ENCODE data around the gene SH2D1A. TPM values are rescaled to one million over a fixed set of nuclear protein-coding genes. Genes with fewer than 3 reads are reported as not detected.
"Not testable (repeated sequence)": the region's sequence is repeated elsewhere in the genome, so short reads cannot be mapped to it uniquely, and the experiment has no call there.

The SH2D1A gene
- polyA plus RNA-seq (2013, experiment 1 of 2) = not detected
- not detected for polyA plus RNA-seq (2013, experiment 2 of 2)

DNA sequence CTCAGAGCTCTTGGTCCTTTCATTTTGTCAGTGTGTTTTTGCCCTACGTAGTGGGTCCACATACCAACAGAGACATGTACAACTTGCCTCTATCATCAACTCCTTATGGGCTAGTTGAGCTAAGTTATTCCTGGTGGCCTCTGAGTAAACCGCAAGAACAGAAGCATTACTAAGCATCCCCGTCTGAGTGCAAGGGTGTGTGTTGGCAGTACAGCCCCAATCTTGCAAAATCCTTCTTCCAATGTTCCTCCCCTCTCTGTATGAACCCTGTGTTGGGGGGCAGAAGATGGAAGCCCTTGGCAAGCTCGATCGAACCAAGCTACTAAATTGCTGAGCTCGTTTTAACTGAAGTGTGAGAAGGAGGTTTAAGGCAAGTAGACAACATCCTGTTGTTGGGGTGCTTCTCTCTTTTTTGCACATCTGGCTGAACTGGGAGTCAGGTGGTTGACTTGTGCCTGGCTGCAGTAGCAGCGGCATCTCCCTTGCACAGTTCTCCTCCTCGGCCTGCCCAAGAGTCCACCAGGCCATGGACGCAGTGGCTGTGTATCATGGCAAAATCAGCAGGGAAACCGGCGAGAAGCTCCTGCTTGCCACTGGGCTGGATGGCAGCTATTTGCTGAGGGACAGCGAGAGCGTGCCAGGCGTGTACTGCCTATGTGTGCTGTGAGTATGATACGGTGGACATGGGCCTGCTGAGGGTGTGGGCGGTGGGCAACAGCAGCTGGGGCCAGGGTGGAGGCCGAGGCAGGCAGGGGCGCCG is at the start of gene SH2D1A:
TSS of gene SH2D1A (plus strand) at position 447 of the 760 bp plus-strand sequence. CDS start at position 527, 80 bp downstream.
- no peaks in the 10 kb centered on the region for H3K4me1 ChIP-seq (ENCODE audit: control insufficient read depth, insufficient read depth, low read length, poor library complexity, severe bottlenecking)
- no peaks in the 10 kb centered on the region for H3K9me3 ChIP-seq (ENCODE audit: control insufficient read depth, low read length)
- 96 to 97% methylated on average over 4 of the region's 19 CpGs for WGBS, 2 experiments (ENCODE audit: insufficient coverage in 2 of 2)
- H3K27ac ChIP-seq (ENCODE audit: low read depth, low read length, severe bottlenecking) = no peak within 1 kb of the TSS
- H3K4me3 ChIP-seq (ENCODE audit: extremely low read depth, insufficient read depth, low read length, poor library complexity, severe bottlenecking) = no peak within 1 kb of the TSS
- H3K36me3 ChIP-seq (ENCODE audit: control insufficient read depth, insufficient read depth, low read length) = no peaks in the 10 kb centered on the region

GRCh38 chrX:124299323-124299722 is 47.0 kb upstream of the SH2D1A start:
- H3K4me1 ChIP-seq (ENCODE audit: control insufficient read depth, insufficient read depth, low read length, poor library complexity, severe bottlenecking); H3K4me3 ChIP-seq (ENCODE audit: extremely low read depth, insufficient read depth, low read length, poor library complexity, severe bottlenecking); H3K27ac ChIP-seq (ENCODE audit: low read depth, low read length, severe bottlenecking); H3K36me3 ChIP-seq (ENCODE audit: control insufficient read depth, insufficient read depth, low read length); H3K9me3 ChIP-seq (ENCODE audit: control insufficient read depth, low read length): not testable (repeated sequence)
- no CpG with 5 or more reads among the region's 4 CpGs for WGBS, 2 experiments (ENCODE audit: insufficient coverage in 2 of 2)

DNA sequence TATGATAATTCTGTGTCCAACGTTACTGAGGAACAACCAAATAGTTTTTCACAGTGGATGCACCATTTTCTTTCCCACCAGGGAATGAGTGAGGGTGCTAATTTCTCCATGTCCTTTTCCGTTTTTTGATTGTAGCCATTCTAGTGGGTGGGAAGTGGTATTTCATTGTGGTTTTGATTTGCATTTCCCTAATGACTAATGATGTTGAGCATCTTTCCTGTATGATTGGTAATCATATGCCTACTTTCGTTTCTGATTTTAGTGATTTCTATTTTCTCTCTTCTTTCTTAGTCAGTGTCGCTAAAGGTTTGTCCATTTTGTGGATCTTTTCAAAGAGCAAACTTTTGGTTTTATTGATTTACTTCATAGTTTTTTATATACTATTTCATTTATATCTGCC is 46.0 kb upstream of the SH2D1A start:
- H3K9me3 ChIP-seq (ENCODE audit: control insufficient read depth, low read length) = no peaks in the 10 kb centered on the region
- no peaks in the 10 kb centered on the region for H3K4me1 ChIP-seq (ENCODE audit: control insufficient read depth, insufficient read depth, low read length, poor library complexity, severe bottlenecking)
- no peak overlapping the region for H3K27ac ChIP-seq (ENCODE audit: low read depth, low read length, severe bottlenecking)
- no peak overlapping the region for H3K4me3 ChIP-seq (ENCODE audit: extremely low read depth, insufficient read depth, low read length, poor library complexity, severe bottlenecking)
- no peaks in the 10 kb centered on the region for H3K36me3 ChIP-seq (ENCODE audit: control insufficient read depth, insufficient read depth, low read length)
- no CpG with 5 or more reads among the region's 4 CpGs for WGBS, 2 experiments (ENCODE audit: insufficient coverage in 2 of 2)

DNA sequence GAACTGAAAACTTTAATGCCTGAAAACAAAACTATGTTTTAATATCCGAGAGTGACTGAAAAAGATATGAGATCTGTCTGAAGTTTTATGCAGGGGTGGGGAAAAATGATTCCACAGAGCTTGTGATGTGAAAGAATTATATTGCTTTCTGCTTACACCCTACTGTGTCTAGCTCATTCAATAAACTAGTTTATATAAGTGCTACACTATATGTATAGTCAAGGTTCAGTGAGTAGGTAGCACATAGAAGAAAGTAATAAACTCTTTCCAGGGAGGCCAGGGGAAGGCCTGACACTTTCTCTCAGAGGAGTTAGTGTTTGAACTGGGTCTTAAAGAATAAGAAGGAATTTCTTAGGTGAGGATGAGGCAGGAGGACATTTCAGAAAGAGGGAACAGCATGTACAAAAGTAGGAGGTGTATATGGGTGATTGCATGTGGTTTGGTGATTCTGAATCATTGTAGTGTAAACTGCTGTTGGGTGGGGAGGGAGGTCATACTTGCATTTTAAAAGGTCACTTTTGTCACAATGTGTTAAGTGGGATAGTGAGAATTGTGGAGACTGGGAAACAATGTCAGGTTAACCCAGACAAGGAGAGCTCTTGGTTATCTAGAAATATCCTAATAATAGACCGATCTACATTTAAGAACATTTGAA is 39.0 kb upstream of the SH2D1A start:
- Histone ChIP-seq H3K27ac (ENCODE audit: low read depth, low read length, severe bottlenecking) (no peak overlapping the region), H3K4me3 (ENCODE audit: extremely low read depth, insufficient read depth, low read length, poor library complexity, severe bottlenecking) (no peak overlapping the region), H3K4me1 (ENCODE audit: control insufficient read depth, insufficient read depth, low read length, poor library complexity, severe bottlenecking) (no peaks in the 10 kb centered on the region), H3K9me3 (ENCODE audit: control insufficient read depth, low read length) (no peaks in the 10 kb centered on the region), H3K36me3 (ENCODE audit: control insufficient read depth, insufficient read depth, low read length) (no peaks in the 10 kb centered on the region)
- no CpG with 5 or more reads among the region's 2 CpGs for WGBS, 2 experiments (ENCODE audit: insufficient coverage in 2 of 2)

- H3K4me1 ChIP-seq (ENCODE audit: control insufficient read depth, insufficient read depth, low read length, poor library complexity, severe bottlenecking) = no peaks in the 10 kb centered on the region
- no CpG with 5 or more reads among the region's 1 CpG for WGBS, 2 experiments (ENCODE audit: insufficient coverage in 2 of 2)
- no peaks in the 10 kb centered on the region for H3K9me3 ChIP-seq (ENCODE audit: control insufficient read depth, low read length)
- no peaks in the 10 kb centered on the region for H3K36me3 ChIP-seq (ENCODE audit: control insufficient read depth, insufficient read depth, low read length)
- H3K4me3 ChIP-seq (ENCODE audit: extremely low read depth, insufficient read depth, low read length, poor library complexity, severe bottlenecking) = no peak overlapping the region
- no peak overlapping the region for H3K27ac ChIP-seq (ENCODE audit: low read depth, low read length, severe bottlenecking)
Measured at GRCh38 chrX:124325732-124326131, 20.6 kb upstream of the SH2D1A start.

- Histone ChIP-seq H3K9me3 (ENCODE audit: control insufficient read depth, low read length) (no peaks in the 10 kb centered on the region), H3K4me3 (ENCODE audit: extremely low read depth, insufficient read depth, low read length, poor library complexity, severe bottlenecking) (no peak overlapping the region), H3K27ac (ENCODE audit: low read depth, low read length, severe bottlenecking) (no peak overlapping the region), H3K4me1 (ENCODE audit: control insufficient read depth, insufficient read depth, low read length, poor library complexity, severe bottlenecking) (no peaks in the 10 kb centered on the region), H3K36me3 (ENCODE audit: control insufficient read depth, insufficient read depth, low read length) (no peaks in the 10 kb centered on the region)
- no CpG with 5 or more reads among the region's 1 CpG for WGBS, 2 experiments (ENCODE audit: insufficient coverage in 2 of 2)
Measured at GRCh38 chrX:124328765-124329164, 17.6 kb upstream of the SH2D1A start.

DNA sequence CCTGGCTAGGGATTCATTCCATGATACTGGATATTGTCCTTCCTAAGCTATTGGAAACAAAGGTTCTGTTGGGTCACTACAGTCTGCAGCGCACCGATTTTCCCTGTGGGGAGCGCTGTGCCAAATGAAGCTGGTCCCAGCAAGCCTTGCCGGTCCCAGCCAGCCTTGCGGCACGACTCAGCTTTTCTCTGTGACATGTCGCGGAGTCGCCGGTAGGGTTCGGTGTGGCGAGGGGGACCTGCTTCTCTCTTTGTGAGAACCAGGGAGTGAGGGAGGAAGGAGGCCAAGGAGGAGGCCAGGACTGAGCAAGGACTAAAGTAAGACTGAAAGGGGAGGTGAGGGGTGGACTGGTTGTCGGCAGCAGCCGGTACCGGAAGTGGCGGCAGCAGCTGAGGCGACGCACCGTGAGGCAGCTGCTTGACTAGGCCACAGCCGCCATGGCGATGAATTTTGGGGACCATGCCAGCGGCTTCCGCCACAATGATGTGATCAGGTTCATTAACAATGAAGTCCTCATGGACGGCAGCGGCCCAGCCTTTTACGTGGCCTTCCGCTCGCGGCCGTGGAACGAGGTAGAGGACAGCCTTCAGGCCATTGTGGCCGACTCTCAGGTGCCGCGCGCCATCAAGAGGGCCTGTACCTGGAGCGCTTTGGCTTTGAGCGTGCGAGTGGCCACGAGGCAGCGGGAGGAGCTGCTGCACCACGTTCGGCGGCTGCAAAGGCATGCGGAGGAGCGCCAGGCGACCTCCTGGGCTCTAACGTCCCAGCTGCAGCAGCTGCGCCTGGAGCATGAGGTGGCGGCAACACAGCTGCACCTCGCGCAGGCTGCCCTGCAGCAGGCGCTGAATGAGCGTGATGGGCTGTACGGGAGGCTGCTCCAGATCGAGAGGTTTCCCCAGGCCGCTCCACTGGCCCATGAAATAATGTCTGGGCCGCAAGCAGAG is 13.6 kb upstream of the SH2D1A start, which contains the start of gene TEX13D:
TSS of gene TEX13D (plus strand) at position 180 of the 944 bp plus-strand sequence. CDS start at position 438, 258 bp downstream.
- WGBS, 2 experiments (ENCODE audit: insufficient coverage in 2 of 2) = 94 to 95% methylated on average over 19 to 32 of the region's 57 CpGs

GRCh38 chrX:124333862-124334261 is 12.5 kb upstream of the SH2D1A start:
- no peak overlapping the region for H3K4me3 ChIP-seq (ENCODE audit: extremely low read depth, insufficient read depth, low read length, poor library complexity, severe bottlenecking)
- 93 to 100% methylated on average over 2 to 3 of the region's 6 CpGs for WGBS, 2 experiments (ENCODE audit: insufficient coverage in 2 of 2)
- H3K4me1 ChIP-seq (ENCODE audit: control insufficient read depth, insufficient read depth, low read length, poor library complexity, severe bottlenecking) = no peaks in the 10 kb centered on the region
- H3K9me3 ChIP-seq (ENCODE audit: control insufficient read depth, low read length) = no peaks in the 10 kb centered on the region
- H3K27ac ChIP-seq (ENCODE audit: low read depth, low read length, severe bottlenecking) = no peak overlapping the region
- no peaks in the 10 kb centered on the region for H3K36me3 ChIP-seq (ENCODE audit: control insufficient read depth, insufficient read depth, low read length)

More for the DNA sequence above, 13.6 kb upstream of the SH2D1A start, which contains the start of gene TEX13D:
- Histone ChIP-seq H3K36me3 (ENCODE audit: control insufficient read depth, insufficient read depth, low read length) (no peaks in the 10 kb centered on the region), H3K4me3 (ENCODE audit: extremely low read depth, insufficient read depth, low read length, poor library complexity, severe bottlenecking) (no peak within 1 kb of the TSS), H3K27ac (ENCODE audit: low read depth, low read length, severe bottlenecking) (no peak within 1 kb of the TSS), H3K4me1 (ENCODE audit: control insufficient read depth, insufficient read depth, low read length, poor library complexity, severe bottlenecking) (no peaks in the 10 kb centered on the region), H3K9me3 (ENCODE audit: control insufficient read depth, low read length) (no peaks in the 10 kb centered on the region)

GRCh38 chrX:124334555-124334954 is 11.8 kb upstream of the SH2D1A start:
- H3K9me3 ChIP-seq (ENCODE audit: control insufficient read depth, low read length); H3K27ac ChIP-seq (ENCODE audit: low read depth, low read length, severe bottlenecking); H3K36me3 ChIP-seq (ENCODE audit: control insufficient read depth, insufficient read depth, low read length); H3K4me3 ChIP-seq (ENCODE audit: extremely low read depth, insufficient read depth, low read length, poor library complexity, severe bottlenecking); H3K4me1 ChIP-seq (ENCODE audit: control insufficient read depth, insufficient read depth, low read length, poor library complexity, severe bottlenecking): not testable (repeated sequence)
- 78 to 100% methylated on average over 1 of the region's 2 CpGs for WGBS, 2 experiments (ENCODE audit: insufficient coverage in 2 of 2)

DNA sequence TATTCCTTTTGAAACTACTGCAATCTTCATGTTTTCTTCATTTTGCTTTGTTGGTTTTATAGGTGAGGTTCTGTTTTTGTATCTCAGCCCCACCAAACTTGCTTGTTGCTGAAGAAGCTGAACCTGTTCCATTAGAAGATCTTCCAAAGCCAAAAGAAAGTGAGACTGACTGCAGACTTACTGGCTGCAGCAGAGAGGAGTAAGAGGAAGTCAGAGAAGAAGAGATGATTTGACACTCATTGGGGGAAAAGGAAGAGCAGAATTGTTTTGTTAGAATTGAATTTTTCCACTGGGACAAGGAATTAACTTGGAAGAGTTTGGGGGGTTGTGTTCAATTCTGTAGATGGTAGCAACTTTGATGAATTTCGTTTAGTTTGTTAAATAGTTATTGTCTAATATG is 10.8 kb upstream of the SH2D1A start:
- no CpG with 5 or more reads among the region's 1 CpG for WGBS, 2 experiments (ENCODE audit: insufficient coverage in 2 of 2)
- H3K4me3 ChIP-seq (ENCODE audit: extremely low read depth, insufficient read depth, low read length, poor library complexity, severe bottlenecking) = no peak overlapping the region
- no peak overlapping the region for H3K27ac ChIP-seq (ENCODE audit: low read depth, low read length, severe bottlenecking)
- H3K4me1 ChIP-seq (ENCODE audit: control insufficient read depth, insufficient read depth, low read length, poor library complexity, severe bottlenecking) = no peaks in the 10 kb centered on the region
- H3K9me3 ChIP-seq (ENCODE audit: control insufficient read depth, low read length) = no peaks in the 10 kb centered on the region
- no peaks in the 10 kb centered on the region for H3K36me3 ChIP-seq (ENCODE audit: control insufficient read depth, insufficient read depth, low read length)
